Stomach (tissue), 9 donors: ENCODE data around the gene NFIC. TPM values are rescaled to one million over a fixed set of nuclear protein-coding genes. Genes with fewer than 3 reads are reported as not detected.

Experiments used
- DNase-seq, 2 donors: peaks; one replicate each; pipeline versions ENCODE4 v3.0.0 to v3.0.0-alpha.2; 2013 to 2019
- H3K27ac ChIP-seq, 5 donors: fragments of 200-600 bp in 4 of 5; sonication (generic) in 4 of 5; one replicate each; pipeline ENCODE4 v1.5.1; 2013 to 2019; ENCODE audit warnings: mild to moderate bottlenecking in 1 of 5, moderate library complexity in 1 of 5
- H3K27me3 ChIP-seq, 3 donors: fragments of 200-600 bp; sonication (generic); one replicate each; pipeline ENCODE4 v1.5.1; 2017 to 2019; ENCODE audit warnings: mixed run types in 1 of 3
- H3K36me3 ChIP-seq, 4 donors: fragments of 200-600 bp; sonication (generic); 1 replicate in 3 of 4; 2 replicates in 1 of 4; pipeline ENCODE4 v1.5.1; 2016 to 2019
- H3K4me1 ChIP-seq, 4 donors: fragments of 200-600 bp; sonication (generic); one replicate each; pipeline ENCODE4 v1.5.1; 2016 to 2019
- H3K4me3 ChIP-seq, 4 donors: fragments of 200-600 bp; sonication (generic) in 3 of 4; one replicate each; pipeline ENCODE4 v1.5.1; 2016 to 2019; ENCODE audit warnings: mild to moderate bottlenecking in 1 of 4
- H3K9me3 ChIP-seq, 4 donors: fragments of 200-600 bp; sonication (generic); one replicate each; pipeline ENCODE4 v1.5.1; 2016 to 2019
- CTCF ChIP-seq, 7 experiments: fragments of 450-650 bp in 4 of 7; fragments of 200-600 bp in 3 of 7; sonication (generic) in 3 of 7; IDR thresholded peaks; one replicate each; pipeline ENCODE4 v1.5.1; 2016 to 2019; ENCODE audit warnings: antibody characterized with exemption in 7 of 7, control low read depth in 2 of 7, mild to moderate bottlenecking in 1 of 7
- EP300 ChIP-seq: sonication (generic); formaldehyde crosslinking; IDR thresholded peaks from one replicate; pipeline ENCODE4 v1.6.1; 2017; ENCODE audit warnings: antibody characterized with exemption
- POLR2A ChIP-seq, 4 donors: fragments of 450-650 bp; IDR thresholded peaks; one replicate each; pipeline ENCODE4 v1.6.1; 2016; ENCODE audit warnings: antibody characterized with exemption in 4 of 4, control low read depth in 2 of 4, mild to moderate bottlenecking in 1 of 4, moderate library complexity in 1 of 4
- POLR2AphosphoS5 ChIP-seq, 3 donors: sonication (generic); formaldehyde crosslinking; IDR thresholded peaks; one replicate each; pipeline ENCODE4 v1.6.1; 2016; ENCODE audit warnings: antibody characterized with exemption in 3 of 3
- WGBS, 5 donors: extraction: QIAGEN DNeasy Blood & Tissue Kit in 3 of 5; methylation state at CpG; one replicate each; pipeline versions ENCODE4 v1.1.5 to v1.1.7; 2013 to 2018; 5-methylcytosine and 5-hydroxymethylcytosine counted together
- intact Hi-C: fragments of 100-400 bp; cut with DNase I; formaldehyde crosslinking; loops from one replicate; pipeline ENCODE4 v1.15.1; 2023; ENCODE audit warnings: low total_unique reads
- polyA plus RNA-seq, 3 donors: library from polyadenylated mRNA; stranded (reverse); fragments of 200-250 nt; gene quantifications; one replicate each; pipeline ENCODE4 v1.2.3, GENCODE V29; 2013
- total RNA-seq, 5 donors: library from RNA; depleted of rRNA; stranded (reverse); fragments of >200 nt; gene quantifications; one replicate each; pipeline versions ENCODE4 v1.1.0 to v1.2.3, GENCODE V29; 2014 to 2016
- donor health status: healthy with polysubstance abuse.
- donor health status: Bipolar disorder and iron deficiency.
- donor health status: healthy.

Gene NFIC
- total and polyA plus RNA-seq, 8 donors, result 16.7 to 251 (median 47.8) TPM

GRCh38 chr19:3457528-3458228 is 91.3 kb downstream of the NFIC start:
- H3K36me3 ChIP-seq, result peaks cover 65 to 91% (median 85%) of the 10 kb centered on the region in 4 donors
- peak in 1 of 2 donors; percentile 49 for DNase-seq
- H3K27ac ChIP-seq, result peak overlapping the region; percentile 47 to 90 (median 79)
- no peak overlapping the region for H3K4me3 ChIP-seq
- TF ChIP-seq EP300, result no peak
- TF ChIP-seq POLR2AphosphoS5 (IDR thresholded peaks at IDR 0.05), result no peak
- TF ChIP-seq POLR2A (IDR thresholded peaks at IDR 0.05), result no peak
- TF ChIP-seq CTCF (IDR thresholded peaks at IDR 0.05), result no peak
- intact Hi-C loops, result no loop called here
- H3K4me1 ChIP-seq, result peaks cover 36 to 62% (median 45%) of the 10 kb centered on the region in 4 donors
- H3K27me3 ChIP-seq, result no peaks in the 10 kb centered on the region
- WGBS, 5 donors, result 50 to 68% (median 63%) methylated on average over 13 to 22 of the region's 22 CpGs
- no peaks in the 10 kb centered on the region for H3K9me3 ChIP-seq

- Histone ChIP-seq H3K36me3 (peaks cover 65 to 91% (median 85%) of the 10 kb centered on the region in 4 donors), H3K27me3 (no peaks in the 10 kb centered on the region), H3K9me3 (no peaks in the 10 kb centered on the region), H3K27ac (peak overlapping the region; percentile 47 to 90 (median 79)), H3K4me1 (peaks cover 36 to 70% (median 47%) of the 10 kb centered on the region in 4 donors), H3K4me3 (no peak overlapping the region)
- WGBS, 5 donors, result 46 to 68% (median 65%) methylated on average over 14 to 19 of the region's 19 CpGs
- intact Hi-C loops, result no loop called here
- TF ChIP-seq CTCF (IDR thresholded peaks at IDR 0.05) (no peak), EP300 (no peak), POLR2A (IDR thresholded peaks at IDR 0.05) (no peak), POLR2AphosphoS5 (IDR thresholded peaks at IDR 0.05) (no peak)
- DNase-seq, result peak in 1 of 2 donors; percentile 48
Observed at GRCh38 chr19:3458229-3459088, 92.1 kb downstream of the NFIC start.

DNA sequence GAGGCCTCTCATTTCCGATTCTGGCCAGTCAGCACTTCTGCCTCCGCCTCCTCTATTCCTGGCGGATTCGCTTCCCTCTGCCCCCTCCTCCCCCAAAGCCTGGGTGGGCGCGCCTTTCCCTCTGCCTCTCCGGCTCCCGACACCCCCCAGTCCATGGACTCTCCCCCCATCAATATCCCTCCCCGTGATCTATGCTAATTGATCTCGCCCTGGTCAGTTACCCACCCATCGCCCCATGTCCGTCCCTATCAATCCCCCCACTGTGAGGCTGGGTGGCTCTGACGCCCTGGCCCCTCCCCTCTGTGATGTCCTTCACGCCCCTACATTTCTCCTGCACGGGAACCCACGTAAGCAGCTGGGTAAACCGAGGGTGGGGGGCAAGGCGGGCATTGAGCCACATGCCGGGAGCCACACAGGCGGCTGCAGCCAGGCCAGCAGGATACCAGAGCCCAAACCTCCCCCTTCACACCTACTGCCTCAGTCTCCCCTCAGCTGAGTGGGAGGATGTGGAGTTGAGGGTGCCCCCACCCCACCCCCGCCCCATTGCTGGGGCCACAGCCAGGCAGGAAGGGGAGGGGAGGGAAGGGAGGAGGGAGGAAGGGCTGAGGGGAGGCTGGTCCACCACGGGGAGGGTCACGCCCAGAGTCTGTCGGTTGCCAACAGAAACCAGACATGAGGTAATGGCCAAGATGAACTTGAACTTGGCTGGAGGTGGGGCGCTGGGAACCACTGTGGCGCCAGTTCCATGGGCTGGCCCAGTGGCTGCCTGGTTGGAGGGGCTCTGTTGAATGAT is 92.9 kb downstream of the NFIC start:
- 39 to 52% (median 44%) methylated on average over 26 of the region's 26 CpGs for WGBS, 5 donors
- peak; percentile 62 to 95 for DNase-seq
- intact Hi-C loops, result no loop called here
- H3K36me3 ChIP-seq, result peaks cover 65 to 91% (median 85%) of the 10 kb centered on the region in 4 donors
- H3K27me3 ChIP-seq, result no peaks in the 10 kb centered on the region
- no peaks in the 10 kb centered on the region for H3K9me3 ChIP-seq
- peak in 2 of 3 donors; percentile 6 to 26 for TF ChIP-seq POLR2AphosphoS5 (IDR thresholded peaks at IDR 0.05)
- no peak for TF ChIP-seq EP300
- no peak for TF ChIP-seq POLR2A (IDR thresholded peaks at IDR 0.05)
- peaks cover 36 to 78% (median 52%) of the 10 kb centered on the region in 4 donors for H3K4me1 ChIP-seq
- no peak overlapping the region for H3K4me3 ChIP-seq
- H3K27ac ChIP-seq, result peak overlapping the region; percentile 65 to 90 (median 79)

DNA sequence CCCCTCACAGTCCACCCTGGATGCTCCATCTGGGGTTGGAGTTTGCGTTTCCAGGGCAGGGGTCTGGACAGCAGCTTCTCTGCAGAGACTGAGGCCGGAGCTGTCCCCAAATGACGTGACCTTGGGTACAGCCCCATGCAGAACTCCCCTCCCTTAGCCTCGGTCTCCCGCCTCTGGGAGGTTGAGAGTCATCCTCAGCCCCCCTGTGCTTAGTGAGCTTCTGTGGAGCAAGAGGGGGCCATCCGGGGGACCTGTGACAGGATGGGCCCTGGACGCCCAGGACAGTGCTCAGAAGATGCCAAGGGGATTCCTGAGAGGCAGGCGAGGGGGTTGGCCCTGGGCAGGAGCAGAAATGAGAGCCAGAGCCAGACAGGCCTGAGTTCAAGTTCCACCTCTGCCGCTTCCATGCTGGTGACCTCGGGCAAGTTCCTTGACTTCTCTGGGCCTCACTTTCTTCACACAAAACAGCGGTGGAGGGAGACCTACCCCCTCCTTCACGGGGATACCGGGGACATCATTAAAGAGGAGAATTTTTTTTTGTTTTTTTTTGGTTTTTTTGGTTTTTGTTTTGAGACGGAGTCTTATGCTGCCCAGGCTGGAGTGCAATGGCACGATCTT is 93.7 kb downstream of the NFIC start:
- no peak for DNase-seq
- Histone ChIP-seq H3K9me3 (no peaks in the 10 kb centered on the region), H3K27ac (peak overlapping the region; percentile 4 to 90 (median 79)), H3K4me3 (no peak overlapping the region), H3K27me3 (no peaks in the 10 kb centered on the region), H3K36me3 (peaks cover 57 to 89% (median 83%) of the 10 kb centered on the region in 4 donors), H3K4me1 (peaks cover 36 to 83% (median 55%) of the 10 kb centered on the region in 4 donors)
- intact Hi-C loops, result no loop called here
- 79 to 90% (median 87%) methylated on average over 7 to 15 of the region's 15 CpGs for WGBS, 5 donors
- no peak for TF ChIP-seq EP300
- no peak for TF ChIP-seq POLR2AphosphoS5 (IDR thresholded peaks at IDR 0.05)
- no peak for TF ChIP-seq CTCF (IDR thresholded peaks at IDR 0.05)
- TF ChIP-seq POLR2A (IDR thresholded peaks at IDR 0.05), result no peak
